Skeletal muscle tissue (tissue), 4 donors: ENCODE results near the gene ABLIM3. TPM values are rescaled to one million over a fixed set of nuclear protein-coding genes. Genes with fewer than 3 reads are reported as not detected.

Experiments
- H3K27ac ChIP-seq: one replicate; pipeline ENCODE4 v1.7.0; 2013; ENCODE audit warnings: mild to moderate bottlenecking, low read depth, low read length, inconsistent platforms
- H3K27me3 ChIP-seq, 3 donors: one replicate each; pipeline ENCODE4 v1.7.0; 2013; ENCODE audit warnings: low read length in 3 of 3; ENCODE audit not compliant: control insufficient read depth in 3 of 3, insufficient read depth in 3 of 3
- H3K36me3 ChIP-seq, 3 donors: one replicate each; pipeline ENCODE4 v1.7.0; 2013; ENCODE audit warnings: low read length in 3 of 3; ENCODE audit not compliant: control insufficient read depth in 3 of 3, insufficient read depth in 3 of 3
- H3K4me1 ChIP-seq, 3 donors: one replicate each; pipeline ENCODE4 v1.7.0; 2013; ENCODE audit warnings: low read length in 3 of 3, mild to moderate bottlenecking in 3 of 3; ENCODE audit not compliant: control insufficient read depth in 3 of 3, insufficient read depth in 3 of 3
- H3K4me3 ChIP-seq, 3 donors: one replicate each; pipeline ENCODE4 v1.7.0; 2013; ENCODE audit warnings: low read length in 3 of 3
- H3K9ac ChIP-seq, 3 donors: one replicate each; pipeline ENCODE4 v1.7.0; 2013; ENCODE audit warnings: low read length in 3 of 3, mild to moderate bottlenecking in 3 of 3, moderate library complexity in 2 of 3, low read depth in 1 of 3
- H3K9me3 ChIP-seq, 3 donors: one replicate each; pipeline ENCODE4 v1.7.0; 2013; ENCODE audit warnings: low read length in 3 of 3; ENCODE audit not compliant: control insufficient read depth in 3 of 3
- total RNA-seq: library from RNA; depleted of rRNA; stranded (reverse); fragments of >200 nt; gene quantifications from one replicate; pipeline ENCODE4 v1.2.3, GENCODE V29; 2014
- donor health status: Osteomylitis.

ABLIM3 gene
- total RNA-seq, 1 donor from 2014 or later: 15.1 TPM

DNA sequence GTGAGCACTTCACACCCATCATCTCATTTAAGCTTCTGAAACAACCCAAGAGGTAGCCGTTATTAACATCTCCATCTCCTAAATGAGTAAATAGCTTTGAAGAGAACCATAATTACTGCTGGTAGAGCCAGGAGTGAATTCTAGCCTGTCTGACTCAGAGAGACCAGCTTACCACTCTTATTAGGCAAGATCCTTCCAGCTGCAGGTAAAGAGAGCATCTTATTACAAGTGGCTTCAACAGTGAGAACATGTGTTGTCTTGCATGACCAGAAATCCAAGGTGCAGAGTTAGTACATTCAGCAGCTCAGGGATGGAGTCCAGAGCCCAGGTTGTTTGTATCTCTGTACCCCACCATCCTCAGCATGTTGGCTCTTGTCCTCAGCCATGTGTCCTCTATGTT lies 119.5 kb downstream of the ABLIM3 start:
- H3K9me3 ChIP-seq: no peaks in the 10 kb centered on the region

DNA sequence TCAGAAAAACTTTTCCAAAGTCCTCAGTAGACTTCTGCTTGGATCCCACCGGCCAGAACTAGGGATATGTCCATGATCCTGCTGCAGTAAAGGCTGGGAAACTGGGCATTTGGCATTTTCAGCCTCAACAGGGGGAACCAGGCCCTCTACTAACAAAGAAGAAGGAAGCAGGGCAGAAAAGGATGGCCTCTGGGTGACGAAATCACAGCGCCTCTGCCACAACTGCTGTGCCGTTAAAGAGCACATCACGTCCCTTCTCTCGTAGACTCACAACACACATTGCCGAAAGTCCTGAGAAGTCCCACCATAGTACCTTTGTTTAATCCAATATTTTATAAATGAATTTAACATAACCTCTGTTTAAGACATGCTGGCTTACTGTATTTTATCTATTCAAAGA lies 120.0 kb downstream of the ABLIM3 start:
- H3K9ac ChIP-seq: no peak overlapping the region
- peaks cover 0 to 5% (median 0%) of the 10 kb centered on the region in 3 donors for H3K36me3 ChIP-seq
- no peak overlapping the region for H3K4me3 ChIP-seq
- H3K4me1 ChIP-seq: no peaks in the 10 kb centered on the region
- H3K27ac ChIP-seq: no peak overlapping the region
- no peaks in the 10 kb centered on the region for H3K9me3 ChIP-seq
- H3K27me3 ChIP-seq: peaks cover 0 to 15% (median 8%) of the 10 kb centered on the region in 3 donors

More for the DNA sequence above, 119.5 kb downstream of the ABLIM3 start:
- Histone ChIP-seq H3K4me3 (no peak overlapping the region), H3K36me3 (peaks cover 2 to 5% (median 2%) of the 10 kb centered on the region in 3 donors), H3K9ac (no peak overlapping the region), H3K4me1 (no peaks in the 10 kb centered on the region), H3K27ac (no peak overlapping the region), H3K27me3 (peaks cover 0 to 15% (median 8%) of the 10 kb centered on the region in 3 donors)

DNA sequence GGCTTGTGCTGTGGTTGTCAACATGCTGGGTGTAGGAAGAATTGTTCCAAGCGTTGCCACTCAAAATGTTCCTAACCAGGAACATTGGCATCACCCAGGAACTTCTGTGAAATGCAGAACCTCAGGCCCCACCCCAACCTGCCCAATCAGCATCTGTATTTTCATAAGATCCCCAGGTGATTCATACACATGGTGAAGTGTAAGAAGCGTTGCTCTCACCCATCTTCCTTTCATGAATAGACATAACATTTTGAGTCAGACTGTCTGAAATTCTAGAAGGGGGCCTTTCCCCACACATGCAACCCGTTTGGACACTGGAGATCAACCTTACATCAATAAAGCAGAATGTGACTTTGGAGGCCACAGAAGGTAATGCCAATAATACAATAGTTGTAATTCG lies 121.0 kb downstream of the ABLIM3 start:
- Histone ChIP-seq H3K9me3 (no peaks in the 10 kb centered on the region), H3K27me3 (peaks cover 0 to 15% (median 8%) of the 10 kb centered on the region in 3 donors), H3K36me3 (peaks cover 0 to 5% (median 0%) of the 10 kb centered on the region in 3 donors), H3K27ac (no peak overlapping the region), H3K9ac (no peak overlapping the region), H3K4me3 (no peak overlapping the region), H3K4me1 (no peaks in the 10 kb centered on the region)

DNA sequence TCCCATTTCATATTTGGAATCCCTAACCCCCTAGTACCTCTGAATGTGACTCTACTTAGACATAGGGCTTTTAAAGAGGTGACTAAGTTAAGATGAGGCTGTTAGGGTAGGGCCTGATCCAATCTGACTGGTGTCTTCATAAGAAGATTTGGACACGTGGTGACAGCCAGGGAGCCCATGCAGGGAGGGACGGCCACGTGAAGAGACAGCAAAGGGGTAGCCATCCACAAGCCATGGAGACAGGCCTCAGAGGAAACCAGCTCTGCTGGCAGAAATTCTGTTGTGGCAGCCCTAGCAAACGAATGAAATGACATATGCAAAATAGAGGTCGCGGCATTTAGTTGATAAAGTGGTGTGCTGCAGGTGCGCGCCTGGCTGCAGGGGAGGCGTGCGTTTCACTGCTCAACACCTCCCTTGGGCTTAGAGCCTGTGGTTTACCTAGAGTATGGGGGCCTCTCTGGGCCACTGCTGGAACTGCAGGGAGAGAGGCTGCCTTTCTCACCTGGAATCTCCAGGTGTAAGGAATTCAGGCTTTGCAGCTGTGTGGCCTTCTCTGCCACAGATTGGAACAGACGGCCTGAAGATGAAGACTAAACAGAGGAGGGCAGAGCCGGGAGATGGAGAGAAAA lies 123.3 kb downstream of the ABLIM3 start:
- no peak overlapping the region for H3K4me3 ChIP-seq
- H3K36me3 ChIP-seq: no peaks in the 10 kb centered on the region
- H3K27me3 ChIP-seq: peaks cover 0 to 15% (median 8%) of the 10 kb centered on the region in 3 donors
- H3K4me1 ChIP-seq: no peaks in the 10 kb centered on the region
- no peak overlapping the region for H3K9ac ChIP-seq
- H3K9me3 ChIP-seq: peaks cover 0 to 6% (median 5%) of the 10 kb centered on the region in 3 donors
- H3K27ac ChIP-seq: no peak overlapping the region

DNA sequence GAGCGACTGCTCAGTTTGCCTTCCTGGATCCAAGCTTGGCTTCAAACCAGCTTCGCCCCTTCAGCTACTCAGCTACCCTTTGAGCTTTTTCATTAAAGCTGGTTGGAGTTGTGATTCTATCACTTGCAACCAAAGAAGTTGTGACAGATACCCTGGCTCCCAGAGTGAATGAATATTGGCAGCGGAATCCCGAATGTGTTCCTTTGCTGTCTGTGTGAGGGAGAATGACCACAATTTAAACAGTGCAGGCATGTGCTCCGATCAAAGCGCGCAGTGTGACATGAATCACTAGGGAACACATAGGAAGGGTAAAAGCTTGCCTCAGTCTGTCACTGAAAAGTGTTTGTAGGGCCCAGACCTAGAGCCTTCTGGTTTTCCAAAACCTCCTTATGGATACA lies 123.8 kb downstream of the ABLIM3 start:
- Histone ChIP-seq H3K27me3 (peaks cover 0 to 15% (median 8%) of the 10 kb centered on the region in 3 donors), H3K27ac (no peak overlapping the region), H3K4me1 (no peaks in the 10 kb centered on the region), H3K9me3 (peaks cover 0 to 6% (median 5%) of the 10 kb centered on the region in 3 donors), H3K9ac (no peak overlapping the region), H3K36me3 (no peaks in the 10 kb centered on the region), H3K4me3 (no peak overlapping the region)

DNA sequence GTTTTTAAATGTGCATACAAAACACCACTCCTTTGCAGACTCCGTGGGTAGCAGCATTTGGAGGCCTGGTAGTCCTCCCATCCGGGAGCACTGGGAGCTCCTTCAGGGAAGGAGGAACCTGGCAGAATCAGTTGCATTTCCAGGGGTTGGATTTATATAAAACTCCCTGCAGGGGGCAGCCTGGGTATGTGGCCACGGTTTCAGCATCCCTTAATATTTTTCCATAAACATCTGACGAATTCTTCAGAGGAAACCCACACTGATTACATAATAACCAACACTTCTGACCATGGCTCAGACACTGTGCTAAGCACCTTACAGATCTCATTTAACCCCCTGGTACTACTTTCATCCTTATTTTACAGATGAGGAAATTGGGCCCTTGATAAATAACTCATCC lies 124.3 kb downstream of the ABLIM3 start:
- Histone ChIP-seq H3K9ac (no peak overlapping the region), H3K27ac (no peak overlapping the region), H3K4me3 (no peak overlapping the region), H3K4me1 (no peaks in the 10 kb centered on the region), H3K27me3 (peaks cover 0 to 15% (median 8%) of the 10 kb centered on the region in 3 donors), H3K36me3 (no peaks in the 10 kb centered on the region), H3K9me3 (peaks cover 0 to 6% (median 5%) of the 10 kb centered on the region in 3 donors)

DNA sequence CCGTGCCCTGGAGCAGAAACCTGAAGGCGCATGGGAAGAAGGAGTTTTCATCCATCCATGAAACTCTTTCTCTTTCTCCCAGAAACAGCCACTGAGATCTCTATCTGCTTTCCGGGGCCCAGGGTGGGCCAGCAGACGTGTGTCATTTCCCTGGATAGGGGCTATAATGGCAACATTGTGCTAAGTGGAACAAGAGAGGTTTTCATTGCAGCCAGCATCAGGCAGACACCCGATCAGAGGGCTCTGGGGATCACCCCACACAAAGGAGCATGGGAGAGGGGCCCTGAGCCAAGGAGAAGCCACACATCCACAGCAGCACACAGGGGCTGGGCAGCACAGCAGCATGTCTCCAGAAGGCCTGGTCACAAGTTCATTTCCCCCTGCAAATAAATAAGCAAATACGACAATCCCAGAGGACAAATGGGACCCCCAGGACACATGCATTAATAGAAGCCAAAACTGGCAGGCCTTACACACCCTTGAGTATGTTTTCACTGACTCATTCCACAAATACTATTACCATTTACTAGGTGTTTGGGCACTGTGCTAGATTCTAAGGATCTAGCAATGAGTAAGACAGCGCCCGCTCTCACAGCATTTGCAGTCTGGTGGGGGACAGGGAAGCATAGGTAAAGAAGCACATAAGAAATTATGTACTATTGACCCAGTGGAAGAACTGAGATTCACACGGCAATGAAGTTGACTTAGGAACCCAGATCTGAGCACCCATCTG lies 126.1 kb downstream of the ABLIM3 start:
- peaks cover 1 to 5% (median 3%) of the 10 kb centered on the region in 3 donors for H3K4me1 ChIP-seq
- no peak overlapping the region for H3K27ac ChIP-seq
- no peak overlapping the region for H3K4me3 ChIP-seq
- peaks cover 0 to 7% (median 7%) of the 10 kb centered on the region in 3 donors for H3K27me3 ChIP-seq
- no peak overlapping the region for H3K9ac ChIP-seq
- no peaks in the 10 kb centered on the region for H3K36me3 ChIP-seq
- H3K9me3 ChIP-seq: peaks cover 0 to 6% (median 5%) of the 10 kb centered on the region in 3 donors

DNA sequence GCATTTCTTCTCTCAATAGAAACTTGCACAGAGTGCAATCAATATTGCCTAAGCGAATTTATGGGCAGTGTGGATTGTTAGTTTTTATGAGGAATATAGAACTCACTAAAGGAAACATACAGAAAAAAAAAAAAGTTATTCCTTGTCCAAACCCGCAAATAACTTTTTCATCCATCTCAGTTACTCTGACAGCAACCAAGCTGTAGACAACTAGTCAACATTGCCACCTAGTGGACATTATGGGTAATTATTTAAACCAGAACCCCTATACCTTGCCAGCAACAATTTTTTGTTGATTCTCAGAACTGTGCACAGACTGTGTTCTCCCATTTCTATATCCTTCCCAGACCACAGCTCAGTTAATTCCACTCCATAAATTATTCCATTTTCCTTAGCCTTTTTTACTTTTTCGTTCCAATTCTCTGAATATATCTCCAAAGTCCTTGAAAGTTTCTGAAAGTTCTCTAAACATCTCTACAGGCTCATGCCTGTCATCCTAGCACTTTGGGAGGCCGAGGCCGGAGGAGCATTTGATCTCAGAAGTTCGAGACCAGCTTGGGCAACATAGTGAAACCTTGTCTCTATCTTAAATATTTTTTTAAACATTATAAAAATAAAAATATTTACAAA lies 127.8 kb downstream of the ABLIM3 start:
- Histone ChIP-seq H3K4me3 (no peak overlapping the region), H3K9me3 (peaks cover 0 to 6% (median 5%) of the 10 kb centered on the region in 3 donors), H3K9ac (no peak overlapping the region), H3K27me3 (peaks cover 0 to 5% (median 5%) of the 10 kb centered on the region in 3 donors), H3K27ac (no peak overlapping the region), H3K4me1 (peaks cover 12 to 14% (median 13%) of the 10 kb centered on the region in 3 donors), H3K36me3 (no peaks in the 10 kb centered on the region)

DNA sequence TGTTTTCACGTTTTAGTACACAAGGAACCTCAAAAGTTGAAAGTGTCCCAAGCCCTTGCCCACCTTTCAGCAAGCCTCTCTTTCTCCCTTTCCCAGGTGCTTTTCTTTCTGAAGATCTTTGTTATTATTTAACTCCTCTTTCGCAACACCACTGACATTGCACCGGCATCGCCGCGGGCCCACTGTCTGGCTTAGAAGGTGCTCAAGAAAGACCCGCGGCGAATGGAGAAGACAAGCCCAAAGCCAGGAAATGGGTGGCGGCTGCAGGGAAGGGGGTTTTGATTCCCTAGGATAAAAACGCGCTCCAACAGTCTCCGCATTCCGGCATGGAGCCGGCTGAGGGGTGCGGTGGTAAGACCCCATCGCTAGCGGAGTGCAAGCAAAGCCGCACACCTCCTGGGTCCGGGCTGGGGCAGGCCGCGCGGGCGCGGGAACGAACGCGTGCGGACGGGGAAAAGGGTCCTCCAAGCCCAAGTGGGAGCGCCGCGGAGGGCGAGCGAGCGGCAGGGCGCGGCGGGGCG lies 130.0 kb downstream of the ABLIM3 start:
- no peaks in the 10 kb centered on the region for H3K27me3 ChIP-seq
- H3K36me3 ChIP-seq: peaks cover 0 to 4% (median 0%) of the 10 kb centered on the region in 3 donors
- peak overlapping the region; percentile 63 to 83 (median 83) for H3K4me3 ChIP-seq
- H3K9me3 ChIP-seq: peaks cover 0 to 6% (median 5%) of the 10 kb centered on the region in 3 donors
- H3K9ac ChIP-seq: peak overlapping the region; percentile 77 to 90 (median 85)
- H3K27ac ChIP-seq: peak overlapping the region; percentile 90
- H3K4me1 ChIP-seq: peaks cover 14 to 18% (median 15%) of the 10 kb centered on the region in 3 donors
